Embryonic facial prominence (tissue), 1 donor: ENCODE results near the gene OR52A5.
"Not testable (repeated sequence)": the region's sequence is repeated elsewhere in the genome, so short reads cannot be mapped to it uniquely, and the experiment has no call there.

Source experiments
- DNase-seq: peaks from one replicate; pipeline ENCODE4 v3.0.0-alpha.2; 2016; ENCODE audit errors: extremely low spot score

The OR52A5 gene

DNA sequence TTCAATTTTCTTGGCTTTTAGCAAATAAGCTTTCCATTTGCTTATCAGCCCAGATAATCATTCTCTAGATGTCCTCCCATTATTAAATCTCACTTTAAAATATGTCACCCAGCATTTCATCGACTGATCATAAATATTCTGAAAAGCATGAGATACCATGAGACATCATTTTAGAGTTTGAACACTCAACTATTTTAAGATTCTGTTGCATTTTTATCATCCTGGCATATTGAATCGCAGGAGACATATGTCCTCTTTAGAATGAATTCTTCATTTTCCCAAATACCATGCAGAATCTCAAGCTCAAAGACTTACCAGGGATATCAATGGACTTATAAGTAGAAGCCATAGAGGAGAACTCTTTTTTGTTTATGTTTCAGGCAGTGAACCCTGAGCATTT lies at the start of gene OR52A5:
TSS of gene OR52A5 (minus strand) at position 361 of the 400 bp plus-strand sequence. CDS start 5,714 bp downstream, outside the sequence.
- no peak for DNase-seq

DNA sequence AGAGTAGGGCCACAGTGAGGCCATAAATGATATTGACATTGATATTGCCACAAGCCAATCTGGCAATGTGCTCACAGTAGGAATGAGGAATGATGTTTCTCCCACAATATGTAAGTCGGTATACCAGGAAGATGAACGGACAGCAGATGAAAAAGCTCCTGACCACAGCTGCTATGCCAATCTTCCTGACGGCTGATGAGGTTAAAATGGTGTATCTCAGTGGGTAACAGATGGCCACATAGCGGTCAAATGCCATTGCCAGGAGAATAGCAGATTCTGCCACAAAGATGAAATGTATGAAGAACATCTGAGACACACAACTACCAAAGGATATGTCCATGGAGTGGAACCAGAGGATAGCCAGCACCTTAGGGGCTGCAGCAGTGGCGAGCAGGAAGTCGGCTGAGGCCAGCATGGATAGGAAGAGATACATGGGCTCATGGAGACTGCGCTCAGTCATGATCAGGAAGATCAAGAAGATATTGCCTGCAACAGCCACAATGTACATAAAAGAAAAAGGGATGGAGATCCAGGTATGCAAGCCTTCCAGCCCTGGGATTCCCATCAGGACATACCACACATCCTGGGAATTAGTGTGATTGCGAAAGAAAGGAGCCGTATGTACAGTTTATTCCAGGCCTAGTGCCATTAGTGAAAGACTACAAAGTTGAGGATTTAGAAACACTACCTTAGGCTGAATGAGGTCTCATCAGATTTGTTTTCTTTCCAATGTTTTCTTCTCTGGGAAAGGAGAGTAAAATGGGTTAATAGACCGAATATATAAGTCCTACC lies 40.1 kb upstream of the OR52A5 start:
- DNase-seq, result no peak

DNA sequence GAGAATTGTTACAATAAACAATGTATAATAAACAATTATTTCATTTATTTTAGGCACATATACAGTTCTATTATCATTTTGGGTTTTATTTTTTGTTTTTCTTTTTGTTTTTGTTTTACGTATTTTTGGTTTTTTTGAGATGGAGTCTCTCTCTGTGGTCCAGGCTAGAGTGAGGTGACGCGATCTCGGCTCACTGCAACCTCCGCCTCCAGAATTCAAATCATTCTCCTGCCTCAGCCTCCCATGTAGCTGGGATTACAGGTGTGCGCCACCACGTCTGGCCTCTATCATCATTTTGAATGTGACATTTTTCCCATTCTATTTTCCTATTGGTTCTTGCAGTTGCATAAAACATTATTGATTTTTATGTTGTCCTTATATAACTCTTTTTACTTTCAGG lies 36.8 kb upstream of the OR52A5 start:
- DNase-seq, result no peak

DNA sequence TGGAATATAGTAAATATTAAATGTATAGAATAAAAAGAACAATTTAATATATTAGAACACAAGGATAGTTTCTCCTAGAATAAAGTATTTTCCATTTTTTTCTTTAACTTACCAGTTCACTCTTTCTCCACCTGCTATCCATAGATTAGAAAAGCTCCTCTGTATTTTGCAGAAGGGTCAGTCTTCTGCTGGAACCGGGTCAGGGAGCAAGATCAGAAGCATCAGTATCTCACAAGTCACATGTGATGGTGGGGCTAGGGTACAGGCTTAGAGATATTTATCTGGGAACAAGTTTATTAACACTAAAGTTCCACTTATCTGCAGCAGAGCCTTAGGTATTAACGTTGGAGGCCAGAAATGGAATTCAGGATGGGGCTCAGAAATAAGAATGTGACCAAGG lies 33.7 kb upstream of the OR52A5 start:
- no peak for DNase-seq

DNA sequence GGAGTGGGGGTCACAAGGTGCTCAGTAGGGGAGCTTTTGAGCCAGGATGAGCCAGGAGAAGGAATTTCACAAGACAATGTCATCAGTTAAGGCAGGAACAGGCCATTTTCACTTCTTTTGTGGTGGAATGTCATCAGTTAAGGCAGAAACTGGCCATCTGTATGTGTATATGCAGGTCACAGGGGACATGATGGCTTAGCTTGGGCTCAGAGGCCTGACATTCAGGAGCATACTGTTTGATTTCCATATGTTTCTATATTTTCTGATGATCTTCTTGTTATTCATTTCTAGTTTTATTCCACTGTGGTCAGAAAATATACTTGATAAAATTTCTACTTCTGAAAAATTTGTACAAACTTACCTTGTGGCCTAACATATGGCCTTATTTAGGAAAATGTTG lies 27.7 kb upstream of the OR52A5 start:
- not testable (repeated sequence) for DNase-seq

DNA sequence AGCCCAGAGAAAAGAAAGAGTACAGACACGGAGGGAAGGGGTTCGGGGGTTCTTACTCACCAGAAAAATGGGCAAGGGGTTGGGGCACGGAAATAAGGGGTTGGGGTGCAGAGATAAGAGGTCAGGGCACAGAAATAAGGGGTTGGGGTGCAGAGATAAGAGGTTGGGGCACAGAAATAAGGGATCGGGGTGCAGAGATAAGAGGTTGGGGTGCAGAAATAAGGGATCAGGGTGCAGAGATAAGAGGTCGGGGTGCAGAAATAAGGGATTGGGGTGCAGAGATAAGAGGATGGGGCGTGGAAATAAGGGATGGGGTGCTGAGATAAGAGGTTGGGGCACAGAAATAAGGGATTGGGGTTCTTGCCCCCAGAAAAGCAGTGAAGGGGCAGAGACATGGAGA lies 26.7 kb upstream of the OR52A5 start:
- peak; percentile 1 for DNase-seq

DNA sequence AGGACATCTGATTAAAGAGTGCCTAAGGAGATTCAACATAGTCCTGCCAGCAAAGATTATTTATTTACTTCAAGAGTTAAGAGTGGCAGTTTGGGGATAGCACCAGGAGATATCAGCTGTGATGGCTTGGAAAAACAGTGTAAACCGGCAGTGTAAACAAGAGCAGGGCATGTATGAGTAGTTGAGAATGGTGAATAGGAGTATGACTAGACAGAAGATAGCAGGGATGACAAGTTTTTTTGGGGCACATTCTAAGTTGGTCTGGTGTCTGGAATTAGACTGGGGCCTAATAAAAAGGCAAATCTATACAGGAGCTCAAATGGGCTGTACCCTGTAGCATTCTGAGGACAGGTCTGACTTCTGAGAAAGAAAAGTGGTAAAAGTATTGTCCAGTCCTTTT lies 22.9 kb upstream of the OR52A5 start:
- not testable (repeated sequence) for DNase-seq

DNA sequence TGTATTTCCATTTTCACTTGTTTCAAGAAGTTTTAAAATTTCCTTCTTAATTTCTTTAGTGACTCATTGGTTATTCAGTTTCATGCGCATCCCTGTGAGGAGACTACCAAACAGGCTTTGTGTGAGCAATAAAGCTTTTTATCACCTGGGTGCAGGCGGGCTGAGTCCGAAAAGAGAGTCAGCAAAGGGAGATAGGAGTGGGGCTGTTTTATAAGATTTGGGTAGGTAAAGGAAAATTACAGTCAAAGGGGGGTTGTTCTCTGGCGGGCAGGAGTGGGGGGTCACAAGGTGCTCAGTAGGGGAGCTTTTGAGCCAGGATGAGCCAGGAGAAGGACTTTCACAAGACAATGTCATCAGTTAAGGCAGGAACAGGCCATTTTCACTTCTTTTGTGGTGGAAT lies 22.1 kb upstream of the OR52A5 start:
- DNase-seq, result not testable (repeated sequence)

DNA sequence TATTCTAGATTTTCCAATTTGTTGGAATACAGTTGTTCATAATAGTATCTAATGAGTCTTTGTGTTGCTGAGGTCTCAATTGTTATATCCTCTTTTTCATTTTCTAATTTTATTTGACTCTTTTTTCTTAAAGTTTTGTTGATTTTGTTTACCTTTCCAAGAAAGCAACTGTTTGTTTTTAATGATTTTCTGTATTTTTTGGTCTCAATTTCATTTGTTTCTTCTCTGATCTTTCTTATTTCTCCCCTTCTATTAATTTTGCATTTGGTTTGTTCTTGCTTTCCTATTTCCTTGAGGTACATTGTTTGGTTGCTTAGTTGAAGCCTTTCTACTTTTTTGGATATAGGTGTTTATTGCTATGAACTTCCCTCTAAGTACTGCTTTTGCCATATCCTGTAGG lies 21.6 kb upstream of the OR52A5 start:
- no peak for DNase-seq

DNA sequence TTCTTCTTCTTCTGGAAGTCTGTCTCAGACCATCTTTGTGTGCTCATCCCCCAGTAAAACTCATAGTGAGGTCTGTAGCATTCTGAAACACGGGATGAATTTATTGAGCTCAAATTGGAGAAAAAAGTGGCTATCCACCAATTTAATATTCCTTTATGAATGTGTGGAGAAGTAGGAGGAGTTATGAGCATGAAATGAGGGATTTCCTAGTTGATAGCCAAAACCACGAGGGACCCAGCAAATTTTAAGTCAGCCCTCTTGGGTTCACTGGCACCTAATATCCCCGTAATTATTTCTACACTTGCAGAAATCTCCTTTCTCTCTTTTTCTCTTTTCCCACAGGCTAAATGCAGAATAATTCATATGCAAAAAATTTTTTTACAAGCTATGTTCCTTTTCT lies 16.5 kb upstream of the OR52A5 start, which contains the start of gene OR52A1:
TSS of gene OR52A1 (minus strand) at position 101 of the 400 bp plus-strand sequence. CDS start 2,388 bp downstream, outside the sequence.
- DNase-seq, result no peak

DNA sequence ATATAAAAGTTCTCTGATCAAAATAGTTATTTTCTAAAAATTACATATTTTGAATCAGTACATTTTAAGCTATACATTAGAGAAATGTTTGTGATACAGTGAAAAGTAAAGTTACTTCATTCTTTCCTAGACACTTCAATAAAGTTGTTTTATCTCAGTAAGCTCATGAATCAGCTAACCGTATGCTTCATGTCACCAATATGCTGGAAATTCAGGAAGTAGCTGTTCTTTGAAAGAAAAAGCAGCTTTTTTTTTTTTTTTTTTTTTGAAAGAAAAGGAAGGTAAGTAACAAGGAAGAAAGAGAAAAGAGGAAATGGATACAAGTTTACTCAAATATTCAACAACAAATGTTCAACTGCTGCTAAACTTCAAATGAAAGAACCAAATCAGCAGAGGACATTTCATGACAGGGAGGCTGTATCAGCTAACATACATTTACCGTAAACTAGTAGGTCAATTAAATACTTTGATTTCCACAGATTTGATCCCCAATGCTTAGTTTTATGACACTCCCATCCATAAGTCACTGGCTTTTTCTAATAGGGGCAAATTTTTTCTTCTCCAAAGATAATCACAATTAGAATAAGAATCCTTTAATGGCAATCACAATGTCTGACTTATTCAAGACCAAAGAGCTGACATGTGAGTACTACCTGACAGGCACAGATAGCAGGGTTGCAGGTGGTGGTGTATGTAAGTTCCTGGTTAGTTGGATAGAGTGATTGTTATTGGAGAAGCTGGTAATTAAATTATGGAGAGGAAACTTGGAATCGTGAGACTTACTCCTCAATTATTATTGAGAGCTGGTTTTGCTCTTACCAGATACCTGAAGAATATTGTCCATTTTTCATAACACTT lies 15.6 kb upstream of the OR52A5 start:
- no peak for DNase-seq

DNA sequence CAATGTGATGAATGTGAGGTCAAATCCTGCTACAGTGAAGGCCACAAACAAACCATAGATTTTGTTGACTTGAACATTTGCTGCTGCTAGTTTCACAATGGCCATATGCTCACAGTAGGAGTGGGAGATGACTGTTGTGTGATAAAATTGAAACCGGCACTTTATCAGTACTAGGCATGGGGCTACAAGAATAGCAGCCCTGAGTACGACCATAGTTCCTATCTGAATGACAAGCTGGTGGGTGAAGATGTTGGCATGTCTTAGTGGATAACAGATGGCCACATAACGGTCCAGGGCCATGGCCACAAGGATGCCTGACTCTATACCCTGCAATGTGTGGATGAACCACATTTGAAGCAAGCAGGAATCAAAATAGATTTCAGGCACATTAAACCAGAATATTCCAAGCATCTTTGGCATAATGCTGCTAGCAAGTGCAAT lies 13.6 kb upstream of the OR52A5 start:
- DNase-seq, result no peak

DNA sequence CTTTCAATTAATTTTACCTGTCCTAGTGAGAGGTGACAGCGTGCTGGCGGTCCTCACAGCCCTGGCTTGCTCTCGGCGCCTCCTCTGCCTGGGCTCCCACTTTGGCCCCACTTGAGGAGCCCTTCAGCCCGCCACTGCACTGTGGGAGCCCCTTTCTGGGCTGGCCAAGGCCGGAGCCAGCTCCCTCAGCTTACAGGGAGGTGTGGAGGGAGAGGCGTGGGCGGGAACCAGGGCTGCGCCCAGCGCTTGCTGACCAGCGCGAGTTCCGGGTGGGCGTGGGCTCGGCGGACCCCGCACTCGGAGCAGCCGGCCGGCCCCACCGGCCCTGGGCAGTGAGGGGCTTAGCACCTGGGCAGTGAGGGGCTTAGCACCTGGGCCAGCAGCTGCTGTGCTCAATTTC lies 6.0 kb upstream of the OR52A5 start:
- DNase-seq, result not testable (repeated sequence)

DNA sequence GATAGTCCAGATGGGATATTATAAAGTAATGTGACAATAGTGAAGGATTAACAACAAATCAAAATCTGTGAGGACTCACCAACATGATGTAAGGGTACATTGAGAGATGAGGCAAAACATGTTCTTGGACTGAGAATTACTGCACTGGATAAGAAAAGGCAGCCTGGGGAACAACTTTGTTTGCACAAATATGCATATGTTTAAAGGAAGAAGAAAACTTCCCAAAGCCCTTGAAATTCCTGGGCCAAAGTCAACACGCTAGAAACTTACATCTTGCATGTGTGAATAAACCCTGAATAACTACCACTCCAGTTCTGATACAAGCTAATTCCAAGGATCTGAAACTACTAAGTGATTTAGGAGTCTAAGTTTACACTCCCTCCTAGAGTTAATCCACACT lies 1.1 kb downstream of the OR52A5 start:
- no peak for DNase-seq

DNA sequence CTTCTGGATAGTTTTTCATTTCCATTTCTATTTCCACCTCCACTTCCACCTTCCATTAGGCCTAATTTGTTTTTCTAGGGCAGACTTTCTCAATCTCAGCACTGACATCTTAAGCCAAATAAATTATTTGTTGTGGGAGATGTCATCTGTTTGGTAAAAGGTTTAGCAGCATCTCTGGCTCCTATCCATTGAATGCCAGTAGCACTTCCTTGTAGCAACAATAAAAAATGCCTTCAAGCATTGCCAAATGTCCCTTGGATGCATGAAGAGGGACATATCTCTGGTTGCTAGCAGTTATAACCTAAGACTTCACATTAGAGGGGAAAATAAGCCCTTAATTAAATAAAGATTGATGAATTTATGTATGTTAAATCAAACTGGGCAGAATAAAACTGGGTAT lies 1.9 kb downstream of the OR52A5 start:
- DNase-seq, result no peak

DNA sequence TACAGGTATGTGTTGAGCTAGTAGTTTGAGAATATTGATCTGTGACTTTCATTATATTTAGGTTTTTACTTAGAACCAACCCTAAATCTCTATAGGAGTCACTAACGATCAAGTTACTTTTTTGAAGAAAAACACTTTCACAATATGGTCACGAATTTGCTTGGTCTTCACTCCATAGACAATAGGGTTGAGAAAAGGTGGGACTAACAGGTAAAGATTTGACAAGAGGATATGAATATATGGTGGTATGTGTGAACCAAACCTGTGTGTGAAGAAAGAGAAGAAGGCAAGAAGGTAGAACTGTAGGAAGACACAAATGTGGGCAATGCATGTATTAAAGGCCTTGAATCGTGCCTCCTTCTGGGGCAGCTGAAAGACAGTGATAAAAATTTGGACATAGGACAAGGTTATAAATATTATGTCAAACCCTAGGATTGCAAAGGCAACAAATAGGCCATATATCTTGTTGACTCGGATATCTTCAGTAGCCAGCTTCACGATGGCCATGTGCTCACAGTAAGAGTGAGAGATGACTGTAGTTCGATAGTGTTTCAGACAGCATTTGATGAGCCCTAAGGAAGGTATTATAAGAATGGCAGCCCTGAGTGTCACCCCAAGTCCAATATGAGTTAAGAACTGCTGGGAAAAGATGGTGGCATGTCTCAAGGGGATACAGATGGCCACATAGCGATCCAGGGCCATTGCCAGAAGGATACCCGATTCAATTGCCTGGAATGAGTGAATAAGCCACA lies 6.4 kb downstream of the OR52A5 start:
- no peak for DNase-seq

DNA sequence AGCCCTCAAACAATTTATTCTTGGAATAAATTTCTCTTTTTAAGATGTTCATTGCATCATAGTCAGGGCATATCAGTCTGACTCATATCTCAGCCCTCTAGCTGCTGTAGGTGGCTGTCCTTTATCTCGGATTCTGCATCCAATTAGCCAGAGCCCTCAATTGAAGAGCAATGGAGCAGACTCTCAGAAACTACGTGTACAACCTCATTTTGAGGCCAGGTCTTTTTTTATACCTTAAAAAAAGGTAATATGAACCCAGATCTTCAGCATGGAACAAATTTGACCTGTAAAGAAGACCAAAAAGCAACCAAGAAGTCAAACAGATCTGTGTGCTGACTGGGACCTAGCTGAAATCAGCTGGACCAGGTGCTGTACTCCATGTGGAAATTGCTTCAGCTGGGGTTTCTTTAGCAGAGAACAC lies 8.7 kb downstream of the OR52A5 start:
- DNase-seq, result no peak

DNA sequence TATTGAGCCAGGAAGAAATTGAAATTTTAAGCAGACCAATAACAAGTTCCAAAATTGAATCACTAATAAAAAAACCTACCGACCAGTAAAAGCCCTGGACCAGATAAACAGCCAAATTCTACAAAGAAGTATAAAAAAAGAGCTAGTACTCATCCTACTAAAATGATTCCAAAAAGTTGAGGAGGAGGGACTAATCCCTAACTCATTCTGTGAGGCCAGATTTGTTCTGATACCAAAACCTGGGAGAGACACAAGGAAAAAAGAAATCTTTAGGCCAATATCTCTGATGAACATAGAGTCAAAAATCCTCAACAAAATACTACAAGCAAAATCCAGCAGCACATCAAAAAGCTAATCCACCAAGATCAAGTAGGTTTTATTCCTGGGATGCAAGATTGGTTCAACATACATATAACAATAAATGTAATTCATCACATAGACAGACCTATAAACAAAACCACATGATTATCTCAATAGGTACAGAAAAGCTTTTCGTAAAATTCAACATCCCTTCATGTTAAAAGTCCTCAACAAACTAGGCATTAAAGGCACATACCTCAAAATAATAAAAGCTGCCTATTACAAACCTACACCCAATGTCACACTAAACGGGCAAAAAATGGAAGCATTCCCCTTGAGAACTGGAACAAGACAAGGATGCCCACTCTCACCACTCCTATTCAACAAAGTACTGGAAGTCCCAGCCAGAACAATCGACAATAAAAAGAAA lies 13.1 kb downstream of the OR52A5 start:
- no peak for DNase-seq

DNA sequence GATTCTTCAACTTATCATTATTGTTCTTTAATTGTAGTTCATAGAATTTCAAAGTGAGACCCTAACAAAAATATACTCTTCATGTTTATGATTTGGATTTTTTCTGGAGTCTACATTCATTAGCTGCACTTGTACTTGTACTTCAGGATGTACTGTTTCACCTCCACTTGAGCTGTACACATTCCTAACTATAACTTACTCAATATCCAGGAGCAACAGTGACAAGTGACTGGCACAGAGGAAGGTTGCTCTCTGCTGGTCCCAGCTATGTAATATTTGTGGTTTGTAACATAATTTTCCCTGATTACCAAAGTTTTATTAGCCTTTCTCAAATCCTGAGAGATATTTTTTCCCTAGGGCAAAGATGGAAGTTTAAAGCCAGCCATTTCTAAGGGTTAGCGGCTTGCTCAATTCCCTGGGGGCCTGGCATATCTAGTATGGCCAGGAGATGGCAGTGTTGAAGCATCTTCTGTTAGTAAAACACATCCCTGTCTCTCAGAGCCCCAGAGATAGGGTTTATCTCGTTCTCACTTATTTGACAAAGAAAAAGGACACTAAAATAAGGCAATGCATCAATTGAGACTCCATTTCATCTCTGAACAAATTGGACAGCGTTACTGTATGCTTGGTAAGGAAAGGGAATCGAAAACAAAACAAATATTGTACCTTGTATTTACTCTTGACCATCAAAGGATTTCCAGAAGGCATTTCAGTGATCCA lies 14.2 kb downstream of the OR52A5 start:
- DNase-seq, result peak; percentile 39

DNA sequence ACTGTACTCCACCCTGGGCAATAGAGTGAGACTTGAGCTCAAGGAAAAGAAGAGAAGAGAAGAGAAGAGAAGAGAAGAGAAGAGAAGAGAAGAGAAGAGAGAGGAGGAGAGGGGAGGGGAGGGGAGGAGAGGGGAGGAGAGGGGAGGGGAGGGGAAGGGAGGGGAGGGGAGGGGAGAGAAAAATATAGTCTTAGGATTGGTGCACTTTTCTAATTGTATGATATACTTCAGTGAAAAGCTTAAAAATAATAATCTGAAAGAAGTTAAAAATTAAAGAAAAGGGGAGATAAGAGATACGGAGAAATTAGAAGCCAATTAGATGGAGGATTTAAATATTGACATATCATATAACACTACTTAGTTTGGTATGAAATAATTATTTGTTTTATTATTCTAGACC lies 19.3 kb downstream of the OR52A5 start:
- DNase-seq, result no peak

DNA sequence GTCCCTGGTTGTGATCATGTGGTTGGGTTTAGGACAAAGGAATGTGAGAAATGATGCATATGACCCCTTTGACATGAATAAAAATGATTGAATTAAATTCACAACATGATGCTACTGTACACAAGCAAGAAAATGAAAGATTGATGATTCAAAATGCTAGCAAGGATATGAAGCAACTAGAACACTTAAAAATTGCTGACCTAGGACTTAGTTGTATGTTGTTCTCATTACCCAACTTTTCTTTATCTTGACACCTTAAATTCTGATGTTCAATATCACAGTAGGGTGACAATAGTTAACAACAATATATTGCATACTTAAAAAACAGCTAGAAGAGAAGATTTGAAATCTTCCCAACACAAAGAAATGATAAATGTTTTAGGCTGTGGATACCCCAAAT lies 20.6 kb downstream of the OR52A5 start:
- no peak for DNase-seq
